Measurements from ENCODE around the gene PDS5A.
"Not testable (repeated sequence)": the region's sequence is repeated elsewhere in the genome, so short reads cannot be mapped to it uniquely, and the experiment has no call there.

Gene PDS5A

GRCh38 chr4:39785083-39785482 is 192.6 kb downstream of the PDS5A start:
- no peak overlapping the region for H3K4me3 ChIP-seq (ENCODE audit: insufficient read depth, low read depth, low read length)
- H3K27ac ChIP-seq (ENCODE audit: insufficient read depth, low read depth, low read length, poor library complexity, severe bottlenecking), result no peak overlapping the region
- no peaks in the 10 kb centered on the region for H3K27me3 ChIP-seq (ENCODE audit: control insufficient read depth, insufficient read depth, low read length, poor library complexity, severe bottlenecking)
- WGBS, 2 experiments, result 94 to 96% methylated on average over 1 of the region's 1 CpG
- H3K4me1 ChIP-seq (ENCODE audit: control insufficient read depth, insufficient read depth, low read length), result no peaks in the 10 kb centered on the region
- no peaks in the 10 kb centered on the region for H3K36me3 ChIP-seq (ENCODE audit: control insufficient read depth, insufficient read depth, low read length)
- H3K9me3 ChIP-seq (ENCODE audit: control insufficient read depth, low read length), result no peaks in the 10 kb centered on the region

GRCh38 chr4:39781988-39782387 is 195.7 kb downstream of the PDS5A start:
- not testable (repeated sequence) for H3K27me3 ChIP-seq (ENCODE audit: control insufficient read depth, insufficient read depth, low read length, poor library complexity, severe bottlenecking); H3K36me3 ChIP-seq (ENCODE audit: control insufficient read depth, insufficient read depth, low read length); H3K9me3 ChIP-seq (ENCODE audit: control insufficient read depth, low read length); H3K27ac ChIP-seq (ENCODE audit: insufficient read depth, low read depth, low read length, poor library complexity, severe bottlenecking); H3K4me3 ChIP-seq (ENCODE audit: insufficient read depth, low read depth, low read length); H3K4me1 ChIP-seq (ENCODE audit: control insufficient read depth, insufficient read depth, low read length)
- WGBS, 2 experiments, result 90% methylated on average over 1 of the region's 2 CpGs; no CpG with 5 or more reads in 1 of the 2 experiments
